Right renal pelvis (tissue), 4 donors: ENCODE results near the gene TMEM202. TPM values are rescaled to one million over a fixed set of nuclear protein-coding genes. Genes with fewer than 3 reads are reported as not detected.
"Not testable (repeated sequence)": the region's sequence is repeated elsewhere in the genome, so short reads cannot be mapped to it uniquely, and the experiment has no call there.

Experiments used
- DNase-seq, 4 donors: peaks; one replicate each; pipeline ENCODE4 v3.0.0-alpha.2; 2013; ENCODE audit warnings: low read depth in 4 of 4, low spot score in 3 of 4, missing footprints in 1 of 4
- polyA plus RNA-seq, 4 donors: library from polyadenylated mRNA; unstranded; fragments of 120-200 nt; gene quantifications; one replicate each; pipeline ENCODE4 v1.2.1, GENCODE V29; 2013; ENCODE audit not compliant: insufficient read length in 4 of 4

TMEM202 gene
- polyA plus RNA-seq: not detected

GRCh38 chr15:72397796-72398588 lies at the start of gene TMEM202:
TSS of gene TMEM202 (plus strand) at chr15:72398305. CDS start at chr15:72398327, 22 bp downstream.
- DNase-seq: no peak

- DNase-seq: no peak
Measured at GRCh38 chr15:72353266-72353665, 44.8 kb upstream of the TMEM202 start.

- no peak for DNase-seq
Measured at GRCh38 chr15:72354496-72354895, 43.6 kb upstream of the TMEM202 start.

GRCh38 chr15:72358121-72358520 lies 40.0 kb upstream of the TMEM202 start:
- DNase-seq: no peak

- DNase-seq: peak in 1 of 4 donors; percentile 17
Measured at GRCh38 chr15:72358650-72359171, 39.4 kb upstream of the TMEM202 start.

- no peak for DNase-seq
Measured at GRCh38 chr15:72361176-72361575, 36.9 kb upstream of the TMEM202 start.

GRCh38 chr15:72365844-72366243 lies 32.3 kb upstream of the TMEM202 start:
- no peak for DNase-seq

- no peak for DNase-seq
Measured at GRCh38 chr15:72368325-72368724, 29.8 kb upstream of the TMEM202 start.

- DNase-seq: no peak
Measured at GRCh38 chr15:72368899-72369298, 29.2 kb upstream of the TMEM202 start.

GRCh38 chr15:72369964-72370363 lies 28.1 kb upstream of the TMEM202 start:
- no peak for DNase-seq

- no peak for DNase-seq
Measured at GRCh38 chr15:72372361-72372760, 25.7 kb upstream of the TMEM202 start.

GRCh38 chr15:72375501-72375845 lies 22.6 kb upstream of the TMEM202 start:
- no peak for DNase-seq

- DNase-seq: peak; percentile 90 to 95 (median 91)
Measured at GRCh38 chr15:72375846-72376581, 22.1 kb upstream of the TMEM202 start, which contains the start of gene HEXA. TSS of gene HEXA (minus strand) at chr15:72376014. CDS start at chr15:72375972, 42 bp downstream.

GRCh38 chr15:72377331-72377730 lies 20.8 kb upstream of the TMEM202 start:
- no peak for DNase-seq

GRCh38 chr15:72379106-72379505 lies 19.0 kb upstream of the TMEM202 start:
- DNase-seq: not testable (repeated sequence)

GRCh38 chr15:72379856-72380430 lies 18.2 kb upstream of the TMEM202 start:
- DNase-seq: no peak

- no peak for DNase-seq
Measured at GRCh38 chr15:72380743-72381142, 17.4 kb upstream of the TMEM202 start.

- DNase-seq: no peak
Measured at GRCh38 chr15:72382146-72382545, 16.0 kb upstream of the TMEM202 start.

- DNase-seq: no peak
Measured at GRCh38 chr15:72387741-72388140, 10.4 kb upstream of the TMEM202 start.

GRCh38 chr15:72389231-72389630 lies 8.9 kb upstream of the TMEM202 start:
- DNase-seq: no peak

GRCh38 chr15:72396331-72396730 lies 1.8 kb upstream of the TMEM202 start:
- not testable (repeated sequence) for DNase-seq
